Uterus (tissue), 4 donors: ENCODE measurements around the gene PRR19. TPM values are rescaled to one million over a fixed set of nuclear protein-coding genes. Genes with fewer than 3 reads are reported as not detected.

Experiments used
- DNase-seq, 2 donors: peaks; one replicate each; pipeline ENCODE4 v3.0.0-alpha.2; 2019 to 2020
- H3K27ac ChIP-seq, 2 donors: fragments of 200-600 bp; sonication (generic); 1 replicate in 1 of 2; 2 replicates in 1 of 2; pipeline ENCODE4 v1.5.1; 2016 to 2018
- H3K27me3 ChIP-seq, 2 donors: fragments of 200-600 bp; sonication (generic); one replicate each; pipeline ENCODE4 v1.5.1; 2018 to 2019; ENCODE audit warnings: control low read depth in 1 of 2
- H3K36me3 ChIP-seq, 2 donors: fragments of 200-600 bp; sonication (generic); one replicate each; pipeline ENCODE4 v1.5.1; 2019; ENCODE audit warnings: control low read depth in 1 of 2
- H3K4me1 ChIP-seq, 2 donors: fragments of 200-600 bp; sonication (generic); one replicate each; pipeline ENCODE4 v1.5.1; 2018 to 2019; ENCODE audit warnings: control low read depth in 1 of 2
- H3K4me3 ChIP-seq, 2 donors: fragments of 200-600 bp; sonication (generic); 1 replicate in 1 of 2; 2 replicates in 1 of 2; pipeline ENCODE4 v1.5.1; 2018 to 2019; ENCODE audit warnings: mild to moderate bottlenecking in 1 of 2
- H3K9me3 ChIP-seq, 2 donors: fragments of 200-600 bp; sonication (generic); one replicate each; pipeline ENCODE4 v1.5.1; 2019; ENCODE audit warnings: control low read depth in 1 of 2
- CTCF ChIP-seq, 4 experiments: fragments of 200-600 bp in 2 of 4; fragments of 450-650 bp in 2 of 4; sonication (generic) in 2 of 4; IDR thresholded peaks; one replicate each; pipeline ENCODE4 v1.5.1; 2016 to 2019; ENCODE audit warnings: antibody characterized with exemption in 4 of 4, mild to moderate bottlenecking in 2 of 4, moderate library complexity in 1 of 4
- POLR2A ChIP-seq, 2 donors: fragments of 450-650 bp; IDR thresholded peaks; one replicate each; pipeline ENCODE4 v1.6.1; 2016; ENCODE audit warnings: antibody characterized with exemption in 2 of 2, mild to moderate bottlenecking in 1 of 2, moderate library complexity in 1 of 2
- intact Hi-C: fragments of 100-400 bp; cut with DNase I; formaldehyde crosslinking; loops from one replicate; pipeline ENCODE4 v1.15.1; 2023; ENCODE audit warnings: low total_unique reads
- total RNA-seq, 4 donors: library from RNA; depleted of rRNA in 3 of 4; stranded (reverse); fragments of >200 nt in 3 of 4; gene quantifications; one replicate each; pipeline versions ENCODE4 v1.1.0 to v1.2.4, GENCODE V29; 2014 to 2023
- donor health status: DM: yes; HTN: yes; CAD: no.

Gene PRR19
- total RNA-seq, 4 donors from 2014 or later = 0.14 TPM; not detected in 3

- TF ChIP-seq POLR2A (IDR thresholded peaks at IDR 0.05) = no peak
- no peak for TF ChIP-seq CTCF (IDR thresholded peaks at IDR 0.05)
- DNase-seq = no peak
- H3K4me1 ChIP-seq = peaks cover 6 to 43% of the 10 kb centered on the region in 2 donors
- peak overlapping the region in 1 of 2 donors; percentile 74 for H3K4me3 ChIP-seq
- H3K36me3 ChIP-seq = no peaks in the 10 kb centered on the region
- intact Hi-C loops = no loop called here
- H3K9me3 ChIP-seq = no peaks in the 10 kb centered on the region
- no peaks in the 10 kb centered on the region for H3K27me3 ChIP-seq
- peak overlapping the region; percentile 91 to 97 for H3K27ac ChIP-seq
These were observed 16.0 kb upstream of the PRR19 start for GRCh38 chr19:42285988-42286348.

GRCh38 chr19:42286349-42287016 is 15.4 kb upstream of the PRR19 start:
- intact Hi-C loops = no loop called here
- Histone ChIP-seq H3K4me3 (peak overlapping the region in 1 of 2 donors; percentile 74), H3K27me3 (no peaks in the 10 kb centered on the region), H3K9me3 (no peaks in the 10 kb centered on the region), H3K4me1 (peaks cover 6 to 38% of the 10 kb centered on the region in 2 donors), H3K36me3 (no peaks in the 10 kb centered on the region), H3K27ac (peak overlapping the region; percentile 91 to 97)
- TF ChIP-seq POLR2A (IDR thresholded peaks at IDR 0.05) (peak in 1 of 2 donors; percentile 10), CTCF (IDR thresholded peaks at IDR 0.05) (no peak)
- peak; percentile 58 to 63 for DNase-seq

GRCh38 chr19:42287017-42287826 is 14.7 kb upstream of the PRR19 start:
- Histone ChIP-seq H3K27ac (peak overlapping the region; percentile 91 to 97), H3K4me1 (peaks cover 6 to 32% of the 10 kb centered on the region in 2 donors), H3K36me3 (no peaks in the 10 kb centered on the region), H3K4me3 (no peak overlapping the region), H3K9me3 (no peaks in the 10 kb centered on the region), H3K27me3 (no peaks in the 10 kb centered on the region)
- no peak for TF ChIP-seq CTCF (IDR thresholded peaks at IDR 0.05)
- no peak for TF ChIP-seq POLR2A (IDR thresholded peaks at IDR 0.05)
- DNase-seq = no peak
- intact Hi-C loops = no loop called here

- DNase-seq = no peak
- Histone ChIP-seq H3K27me3 (no peaks in the 10 kb centered on the region), H3K4me1 (peaks cover 3 to 28% of the 10 kb centered on the region in 2 donors), H3K36me3 (no peaks in the 10 kb centered on the region), H3K27ac (no peak overlapping the region), H3K4me3 (no peak overlapping the region), H3K9me3 (no peaks in the 10 kb centered on the region)
- intact Hi-C loops = no loop called here
- TF ChIP-seq CTCF (IDR thresholded peaks at IDR 0.05) (no peak), POLR2A (IDR thresholded peaks at IDR 0.05) (no peak)
These were observed 14.2 kb upstream of the PRR19 start for GRCh38 chr19:42287827-42288107.

GRCh38 chr19:42288387-42288786 is 13.5 kb upstream of the PRR19 start:
- H3K27ac ChIP-seq = no peak overlapping the region
- H3K9me3 ChIP-seq = no peaks in the 10 kb centered on the region
- no peaks in the 10 kb centered on the region for H3K27me3 ChIP-seq
- intact Hi-C loops = no loop called here
- no peak for TF ChIP-seq CTCF (IDR thresholded peaks at IDR 0.05)
- no peak for TF ChIP-seq POLR2A (IDR thresholded peaks at IDR 0.05)
- DNase-seq = no peak
- peaks cover 0 to 23% of the 10 kb centered on the region in 2 donors for H3K4me1 ChIP-seq
- H3K4me3 ChIP-seq = no peak overlapping the region
- no peaks in the 10 kb centered on the region for H3K36me3 ChIP-seq
